ENCODE data around the gene CDC16. TPM values are rescaled to one million over a fixed set of nuclear protein-coding genes. Genes with fewer than 3 reads are reported as not detected.

The CDC16 gene
- total and polyA plus RNA-seq, 2 of the 4 experiments (the other 2 are of a cell fraction): 41.6 to 66.6 TPM

GRCh38 chr13:114235697-114236096 is 1.0 kb downstream of the CDC16 start:
- no peak; the same call in 1 of the 2 replicates for ATAC-seq (ENCODE audit: low read depth)
- BruUV-seq (replicated peaks): no TSS peak
- in situ Hi-C loops (cut with MboI; ENCODE audit: low sequenced_read_pairs): no loop called here

More at GRCh38 chr13:114235697-114236096, 1.0 kb downstream of the CDC16 start:
- Histone ChIP-seq H4K20me1 (ENCODE audit: insufficient read depth, low read length) (peaks cover 9% of the 10 kb centered on the region; the same call in 1 of the 2 replicates), H3K4ac (ENCODE audit: low read depth, low read length) (peak overlapping the region; percentile 82; the same call in 1 of the 2 replicates), H2BK15ac (ENCODE audit: low read depth, low read length) (no peak overlapping the region), H3K56ac (ENCODE audit: extremely low read depth, insufficient read depth, low read length) (peak overlapping the region; percentile 69), H2BK20ac (ENCODE audit: low read depth, low read length) (no peak overlapping the region), H4K8ac (ENCODE audit: low read depth in 2 of 2, low read length in 2 of 2) (peak overlapping the region in 1 of 2 experiments; percentile 6; a peak in 1 of 4 replicates), H3K14ac (replicated peaks; ENCODE audit: low read depth, low read length) (peak overlapping the region; percentile 91), H3K9me1 (ENCODE audit: insufficient read depth, low read length) (0 out of 2 replicates have a peak, but pooled peaks cover 2% of the 10 kb centered on the region), H4K5ac (ENCODE audit: low read depth, low read length) (no peak overlapping the region; the same call in 1 of the 2 replicates), H2AK9ac (replicated peaks; ENCODE audit: low read depth, low read length, poor library complexity) (peak overlapping the region; percentile 33), H3K4me2 (ENCODE audit: low read depth, low read length) (peak overlapping the region; percentile 87), H2BK120ac (ENCODE audit: low read depth, low read length) (no peak overlapping the region), H4K91ac (ENCODE audit: insufficient read depth, low read depth, low read length) (peak overlapping the region; percentile 25; the same call in 1 of the 2 replicates), H3K27me3 (ENCODE audit: control insufficient read depth, insufficient read depth, low read length) (no peaks in the 10 kb centered on the region), H3K79me1 (ENCODE audit: low read depth in 1 of 2, low read length in 2 of 2) (peaks cover 18 to 38% of the 10 kb centered on the region in 2 experiments), H2BK5ac (ENCODE audit: low read depth, low read length, poor library complexity, severe bottlenecking) (peak overlapping the region; percentile 83), H3K23ac (ENCODE audit: low read depth, low read length) (peak overlapping the region; percentile 87), H2AFZ (replicated peaks; ENCODE audit: low read length, poor library complexity) (no peak overlapping the region), H3K36me3 (ENCODE audit: control insufficient read depth, insufficient read depth, low read length) (peaks cover 27% of the 10 kb centered on the region), H3K18ac (ENCODE audit: low read depth, low read length) (no peak overlapping the region; the same call in 1 of the 2 replicates), H3K9ac (ENCODE audit: low read depth, low read length) (peak overlapping the region; percentile 98), H3K4me3 (ENCODE audit: insufficient read depth, low read depth, low read length) (peak overlapping the region; percentile 99), H3K9me3 (ENCODE audit: control insufficient read depth, insufficient read depth, low read length) (no peaks in the 10 kb centered on the region), H3K4me1 (ENCODE audit: control insufficient read depth, insufficient read depth, low read length) (no peaks in the 10 kb centered on the region), H2AK5ac (ENCODE audit: low read depth, low read length) (peak overlapping the region; percentile 69; the same call in 1 of the 2 replicates), H3K27ac (ENCODE audit: insufficient read depth, low read length) (peak overlapping the region; percentile 47)
- intact Hi-C loops (cut with micrococcal nuclease) (no loop called here), dilution Hi-C loops (cut with HindIII; ENCODE audit: low sequenced_read_pairs, unreplicated experiment) (no loop called here)
- TF ChIP-seq POLR2A (IDR thresholded peaks at IDR 0.05; ENCODE audit: low read depth, low read length): no peak
- no peak for TF ChIP-seq ELK1 (IDR thresholded peaks at IDR 0.05; ENCODE audit: borderline replicate concordance, low read depth, low read length)
- TF ChIP-seq MXI1 (IDR thresholded peaks at IDR 0.05; ENCODE audit: borderline replicate concordance, low read depth, low read length): no peak
- TF ChIP-seq RAD21 (IDR thresholded peaks at IDR 0.05; ENCODE audit: low read length): no peak
- no peak for TF ChIP-seq CEBPB (IDR thresholded peaks at IDR 0.05; ENCODE audit: low read depth, low read length)
- TF ChIP-seq, protein P1, sequence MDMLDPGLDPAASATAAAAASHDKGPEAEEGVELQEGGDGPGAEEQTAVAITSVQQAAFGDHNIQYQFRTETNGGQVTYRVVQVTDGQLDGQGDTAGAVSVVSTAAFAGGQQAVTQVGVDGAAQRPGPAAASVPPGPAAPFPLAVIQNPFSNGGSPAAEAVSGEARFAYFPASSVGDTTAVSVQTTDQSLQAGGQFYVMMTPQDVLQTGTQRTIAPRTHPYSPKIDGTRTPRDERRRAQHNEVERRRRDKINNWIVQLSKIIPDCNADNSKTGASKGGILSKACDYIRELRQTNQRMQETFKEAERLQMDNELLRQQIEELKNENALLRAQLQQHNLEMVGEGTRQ (IDR thresholded peaks at IDR 0.05; ENCODE audit: low read depth, low read length): no peak
- TF ChIP-seq BHLHE40 (IDR thresholded peaks at IDR 0.05; ENCODE audit: low read depth, low read length): no peak
- no peak for TF ChIP-seq FOS (IDR thresholded peaks at IDR 0.05; ENCODE audit: low read depth, low read length)
- no peak for TF ChIP-seq MAFK (IDR thresholded peaks at IDR 0.05; ENCODE audit: low read depth, low read length)
- TF ChIP-seq RCOR1 (IDR thresholded peaks at IDR 0.05; ENCODE audit: insufficient replicate concordance, low read length): no peak
- TF ChIP-seq CTCF (conservative IDR thresholded peaks at IDR 0.05; ENCODE audit: low read depth, low read length): no peak
- TF ChIP-seq RFX5 (IDR thresholded peaks at IDR 0.05; ENCODE audit: low read depth, low read length): no peak
- no peak for TF ChIP-seq CHD1 (IDR thresholded peaks at IDR 0.05; ENCODE audit: low read depth, low read length)
- no peak for TF ChIP-seq NFE2L2 (IDR thresholded peaks at IDR 0.05; ENCODE audit: low read depth, low read length)
- no peak for TF ChIP-seq MAZ (IDR thresholded peaks at IDR 0.05; ENCODE audit: borderline replicate concordance, low read depth, low read length)
- TF ChIP-seq SMC3 (IDR thresholded peaks at IDR 0.05; ENCODE audit: low read depth, low read length): no peak
- DNase-seq: no peak
- no CpG with 5 or more reads among the region's 10 CpGs for WGBS, 2 experiments (ENCODE audit: extremely low coverage in 2 of 2, insufficient read length in 1 of 2)
- ChIA-PET CTCF (no interaction called here), POLR2A (ENCODE audit: unreplicated experiment) (interaction anchor here (0.6 kb wide), 1 partner anchor 30 kb away, joined by 3 read pairs; no protein-coding TSS in a partner anchor)

All from IMR-90 (cell line).